UCSD-AML1 (cell line): ENCODE results near the gene HK3.

Source experiments
- DNase-seq: peaks from one replicate; lab custom pipeline; 2025; ENCODE audit not compliant: unreplicated experiment; lab: John Stamatoyannopoulos, UW

HK3 gene

GRCh38 chr5:176899296-176899891 lies at the start of gene HK3:
HK3 (minus strand) TSS chr5:176899346; CDS start chr5:176896159, 3,187 bp downstream.
- DNase-seq = peak; percentile 49

- DNase-seq = no peak
Observed at GRCh38 chr5:176948458-176948857, 49.3 kb upstream of the HK3 start.

GRCh38 chr5:176947847-176948246 lies 48.7 kb upstream of the HK3 start:
- no peak for DNase-seq

- DNase-seq = no peak
Observed at GRCh38 chr5:176944268-176944667, 45.1 kb upstream of the HK3 start.

GRCh38 chr5:176943816-176944215 lies 44.7 kb upstream of the HK3 start:
- no peak for DNase-seq

- no peak for DNase-seq
Observed at GRCh38 chr5:176941951-176942350, 42.8 kb upstream of the HK3 start.

- no peak for DNase-seq
Observed at GRCh38 chr5:176938472-176938871, 39.3 kb upstream of the HK3 start.

GRCh38 chr5:176935017-176935416 lies 35.9 kb upstream of the HK3 start:
- no peak for DNase-seq

GRCh38 chr5:176934309-176934930 lies 35.3 kb upstream of the HK3 start:
- no peak for DNase-seq

GRCh38 chr5:176929654-176930053 lies 30.5 kb upstream of the HK3 start:
- no peak for DNase-seq

- no peak for DNase-seq
Observed at GRCh38 chr5:176927562-176927961, 28.4 kb upstream of the HK3 start.

GRCh38 chr5:176922817-176923216 lies 23.7 kb upstream of the HK3 start:
- no peak for DNase-seq

GRCh38 chr5:176921714-176922113 lies 22.6 kb upstream of the HK3 start:
- no peak for DNase-seq

GRCh38 chr5:176918613-176919012 lies 19.5 kb upstream of the HK3 start:
- no peak for DNase-seq

GRCh38 chr5:176916337-176916736 lies 17.2 kb upstream of the HK3 start:
- no peak for DNase-seq

- no peak for DNase-seq
Observed at GRCh38 chr5:176915906-176916305, 16.8 kb upstream of the HK3 start.

- DNase-seq = no peak
Observed at GRCh38 chr5:176912115-176912514, 13.0 kb upstream of the HK3 start.

- DNase-seq = no peak
Observed at GRCh38 chr5:176908675-176909368, 9.7 kb upstream of the HK3 start.

- DNase-seq = no peak
Observed at GRCh38 chr5:176906796-176907195, 7.7 kb upstream of the HK3 start.

- DNase-seq = no peak
Observed at GRCh38 chr5:176906126-176906525, 7.0 kb upstream of the HK3 start.

- no peak for DNase-seq
Observed at GRCh38 chr5:176904276-176904675, 5.1 kb upstream of the HK3 start.

- no peak for DNase-seq
Observed at GRCh38 chr5:176902911-176903664, 3.9 kb upstream of the HK3 start.
